ENCODE results near the gene CPLANE1. TPM values are rescaled to one million over a fixed set of nuclear protein-coding genes. Genes with fewer than 3 reads are reported as not detected.

The CPLANE1 gene
- total RNA-seq: 29.5 and 30.5 TPM in 2 replicates

DNA sequence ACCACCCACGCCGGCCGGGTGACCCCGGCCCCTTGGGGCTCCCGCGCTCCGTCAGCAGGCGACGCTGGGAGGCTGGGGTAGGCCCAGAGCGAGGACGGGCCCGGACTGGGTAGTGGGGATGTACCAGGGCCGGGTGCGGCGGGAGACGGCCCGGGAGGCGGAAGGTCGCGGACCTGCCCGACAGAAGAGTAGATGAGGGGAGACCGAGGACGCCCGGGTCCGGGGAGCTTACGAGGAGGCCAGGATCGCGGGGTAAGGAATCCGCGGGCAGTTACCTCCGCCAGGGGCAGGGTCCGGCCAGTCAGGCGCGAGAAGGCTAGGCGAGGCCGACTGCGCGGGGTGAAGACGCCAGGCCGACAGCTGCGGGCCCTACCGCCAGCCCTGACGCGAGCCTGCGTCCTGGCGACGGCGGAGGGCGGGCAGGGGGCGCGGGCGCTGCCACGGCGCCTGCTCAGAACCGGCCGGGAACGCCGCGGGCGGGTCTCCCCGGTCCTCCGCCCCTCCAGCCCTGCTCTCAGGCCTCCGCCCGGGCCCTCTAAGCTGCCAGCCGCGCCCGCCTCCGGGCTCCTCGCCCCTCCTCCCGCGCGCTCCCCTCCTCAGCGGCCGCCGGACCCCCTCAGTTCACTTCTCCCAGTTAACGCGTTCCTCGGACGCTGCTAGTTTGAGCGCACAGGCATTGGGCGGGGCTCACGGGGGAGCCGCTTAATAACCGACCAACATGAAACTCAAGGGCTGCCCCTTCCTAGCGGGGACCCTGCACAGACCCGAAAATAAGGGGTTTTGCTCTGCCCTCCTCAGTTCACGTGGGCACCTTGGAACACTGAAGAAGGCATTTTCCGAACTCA, at the start of gene CPLANE1:
CPLANE1 (minus strand) TSS at position 407 of the 845 bp plus-strand sequence. CDS start 1,678 bp downstream, outside the sequence.

Small RNAs within 50 kb of the gene (small RNA-seq; reads per million reads assigned to genes)
- not detected for gene C8orf59P2

Other genes starting within 250 kb of the CPLANE1 start
- gene NUP155, start 121.7 kb upstream of the CPLANE1 start, total RNA-seq: 39.3 and 70.8 TPM in 2 replicates
- 24.8 and 31.2 TPM in 2 replicates for gene WDR70, start 129.9 kb upstream of the CPLANE1 start, total RNA-seq

All from subcutaneous preadipocyte (primary cell).